H1 (cell line): ENCODE measurements around the gene CD200. TPM values are rescaled to one million over a fixed set of nuclear protein-coding genes. Genes with fewer than 3 reads are reported as not detected.

Experiments
- CTCF ChIA-PET: fragments of 300-600 bp; sonication (Branson Sonifier 250); formaldehyde crosslinking; loops from one replicate; lab custom pipeline; 2021; ENCODE audit not compliant: partially characterized antibody; lab: Charles Lee
- POLR2A ChIA-PET: fragments of 300-600 bp; sonication (Branson Sonifier 250); formaldehyde crosslinking; loops from one replicate; lab custom pipeline; 2021; ENCODE audit warnings: inconsistent platforms; ENCODE audit not compliant: partially characterized antibody; lab: Charles Lee
- DNase-seq, 2 experiments: peaks; one replicate each; pipeline versions ENCODE4 v3.0.0 to v3.0.0-alpha.2; 2010 to 2022; ENCODE audit warnings: low spot score in 2 of 2, low read depth in 1 of 2, mixed read lengths in 1 of 2
- FAIRE-seq: peaks from 2 replicates; lab custom pipeline; 2011; peaks lifted over from hg19 to GRCh38; lab: Jason Lieb, UNC
- H2AFZ ChIP-seq: 2 replicates; pipeline ENCODE4 v1.8.1; 2012; ENCODE audit warnings: low read length, inconsistent platforms
- H2AK5ac ChIP-seq: 2 replicates; pipeline ENCODE4 v1.6.1; 2013; ENCODE audit warnings: low read depth, low read length
- H2BK120ac ChIP-seq: replicated peaks from 2 replicates; pipeline ENCODE3; 2013; ENCODE audit warnings: low read depth, low read length, inconsistent platforms
- H2BK12ac ChIP-seq: 2 replicates; pipeline ENCODE4 v1.6.1; 2013; ENCODE audit warnings: low read depth, low read length
- H2BK15ac ChIP-seq: 2 replicates; pipeline ENCODE4 v1.6.1; 2013; ENCODE audit warnings: low read length
- H2BK20ac ChIP-seq: 2 replicates; pipeline ENCODE4 v1.6.1; 2013; ENCODE audit warnings: low read length
- H2BK5ac ChIP-seq: 2 replicates; pipeline ENCODE4 v1.6.1; 2013; ENCODE audit warnings: low read depth, low read length
- H3K14ac ChIP-seq: 2 replicates; pipeline ENCODE4 v1.6.1; 2013; ENCODE audit warnings: inconsistent platforms; ENCODE audit not compliant: insufficient read length
- H3K18ac ChIP-seq: 2 replicates; pipeline ENCODE4 v1.6.1; 2013; ENCODE audit warnings: low read length; ENCODE audit errors: extremely low read depth
- H3K23ac ChIP-seq: 2 replicates; pipeline ENCODE4 v1.6.1; 2013; ENCODE audit warnings: inconsistent platforms; ENCODE audit not compliant: insufficient read length
- H3K23me2 ChIP-seq: 2 replicates; pipeline ENCODE4 v1.6.1; 2013; ENCODE audit warnings: low read depth, low read length
- H3K27ac ChIP-seq: 2 replicates; pipeline ENCODE4 v1.6.1; 2011; ENCODE audit warnings: low read depth, low read length, inconsistent platforms
- H3K27me3 ChIP-seq, 4 experiments: replicated peaks in 1 of 4; 1 replicate in 1 of 4; 2 replicates in 3 of 4; pipeline versions ENCODE4 v1.6.1 to v1.8.1; 2011 to 2013; ENCODE audit warnings: low read length in 3 of 4, mild to moderate bottlenecking in 3 of 4, inconsistent platforms in 2 of 4, mixed read lengths in 2 of 4, moderate library complexity in 1 of 4; ENCODE audit not compliant: control insufficient read depth in 3 of 4, insufficient read depth in 3 of 4; ENCODE audit errors: extremely low read depth in 1 of 4
- H3K36me3 ChIP-seq, 4 experiments: 2 replicates each; pipeline versions ENCODE4 v1.6.1 to v1.8.1; 2011 to 2013; ENCODE audit warnings: mild to moderate bottlenecking in 4 of 4, low read length in 3 of 4, moderate library complexity in 2 of 4, control low read depth in 1 of 4, inconsistent platforms in 1 of 4; ENCODE audit not compliant: insufficient read depth in 4 of 4, control insufficient read depth in 2 of 4
- H3K4ac ChIP-seq: replicated peaks from 2 replicates; pipeline ENCODE3; 2013; ENCODE audit warnings: low read length, low read depth, mixed read lengths, inconsistent platforms; ENCODE audit not compliant: insufficient read length
- H3K4me1 ChIP-seq, 4 experiments: replicated peaks in 1 of 4; 1 replicate in 1 of 4; 2 replicates in 3 of 4; pipeline versions ENCODE4 v1.6.1 to v1.8.1; 2011 to 2013; ENCODE audit warnings: low read length in 3 of 4, inconsistent platforms in 2 of 4, mixed read lengths in 1 of 4; ENCODE audit not compliant: insufficient read depth in 4 of 4, control insufficient read depth in 3 of 4
- H3K4me2 ChIP-seq, 2 experiments: 2 replicates each; pipeline versions ENCODE4 v1.6.1 to v1.8.1; 2011 to 2013; ENCODE audit warnings: low read depth in 2 of 2, low read length in 2 of 2, control low read depth in 1 of 2, inconsistent platforms in 1 of 2, mild to moderate bottlenecking in 1 of 2; ENCODE audit not compliant: insufficient read depth in 1 of 2
- H3K4me3 ChIP-seq, 4 experiments: fragments of 200-600, 300-600 bp in 1 of 4; sonication (generic), shearing (Covaris generic), sonication (Bioruptor Twin) in 1 of 4; 2 replicates each; pipeline versions ENCODE4 v1.5.1 to v1.8.1; 2011 to 2016; ENCODE audit warnings: low read length in 4 of 4, low read depth in 3 of 4, control low read depth in 2 of 4, inconsistent platforms in 2 of 4, mild to moderate bottlenecking in 2 of 4, mixed read lengths in 1 of 4, moderate library complexity in 1 of 4; ENCODE audit not compliant: insufficient read depth in 2 of 4; ENCODE audit errors: extremely low read depth in 1 of 4
- H3K56ac ChIP-seq: replicated peaks from 2 replicates; pipeline ENCODE3; 2013; ENCODE audit warnings: low read depth, mild to moderate bottlenecking, mixed read lengths, low read length, inconsistent platforms; ENCODE audit not compliant: insufficient read length
- H3K79me1 ChIP-seq: 2 replicates; pipeline ENCODE4 v1.6.1; 2013; ENCODE audit warnings: low read depth, low read length, control low read depth
- H3K79me2 ChIP-seq, 2 experiments: 2 replicates each; pipeline versions ENCODE4 v1.6.1 to v1.8.1; 2012 to 2013; ENCODE audit warnings: low read length in 2 of 2, mild to moderate bottlenecking in 2 of 2, inconsistent platforms in 1 of 2; ENCODE audit not compliant: insufficient read depth in 2 of 2, control insufficient read depth in 1 of 2
- H3K9ac ChIP-seq, 4 experiments: replicated peaks in 1 of 4; 1 replicate in 1 of 4; 2 replicates in 3 of 4; pipeline versions ENCODE4 v1.6.1 to v1.8.1; 2011 to 2013; ENCODE audit warnings: low read depth in 3 of 4, low read length in 3 of 4, control low read depth in 2 of 4, mild to moderate bottlenecking in 2 of 4, moderate library complexity in 2 of 4, inconsistent platforms in 1 of 4; ENCODE audit errors: extremely low read depth in 1 of 4
- H3K9me3 ChIP-seq, 2 experiments: 2 replicates each; pipeline versions ENCODE4 v1.6.1 to v1.8.1; 2012 to 2013; ENCODE audit warnings: mild to moderate bottlenecking in 2 of 2, moderate library complexity in 2 of 2, control low read depth in 1 of 2, inconsistent platforms in 1 of 2, low read depth in 1 of 2, low read length in 1 of 2, mixed read lengths in 1 of 2; ENCODE audit not compliant: insufficient read depth in 2 of 2
- H4K20me1 ChIP-seq, 2 experiments: replicated peaks in 1 of 2; 2 replicates each; pipeline versions ENCODE3 to v1.8.1; 2011 to 2013; ENCODE audit warnings: inconsistent platforms in 2 of 2, low read length in 2 of 2, mild to moderate bottlenecking in 1 of 2; ENCODE audit not compliant: insufficient read depth in 2 of 2, control insufficient read depth in 1 of 2
- H4K5ac ChIP-seq: 2 replicates; pipeline ENCODE4 v1.6.1; 2013; ENCODE audit warnings: low read length, low read depth, mixed read lengths, inconsistent platforms; ENCODE audit not compliant: insufficient read length
- H4K8ac ChIP-seq: 2 replicates; pipeline ENCODE4 v1.8.0; 2013; ENCODE audit warnings: mild to moderate bottlenecking, moderate library complexity, low read length, inconsistent platforms; ENCODE audit not compliant: insufficient read depth; ENCODE audit errors: extremely low read depth
- H4K91ac ChIP-seq: replicated peaks from 2 replicates; pipeline ENCODE3; 2013; ENCODE audit warnings: low read length, mixed read lengths, inconsistent platforms; ENCODE audit not compliant: insufficient read length
- BRCA1 ChIP-seq: IDR thresholded peaks from 2 replicates; pipeline ENCODE4 v1.6.1; 2012; ENCODE audit warnings: low read depth, low read length, improper control_type of control experiment
- GTF2F1 ChIP-seq: IDR thresholded peaks from 2 replicates; pipeline ENCODE4 v1.6.1; 2012; ENCODE audit warnings: low read depth, low read length, improper control_type of control experiment, borderline replicate concordance
- NRF1 ChIP-seq: IDR thresholded peaks from 2 replicates; pipeline ENCODE4 v1.6.1; 2011; ENCODE audit warnings: mild to moderate bottlenecking, low read depth, low read length, improper control_type of control experiment
- RFX5 ChIP-seq: IDR thresholded peaks from 2 replicates; pipeline ENCODE4 v1.6.1; 2011; ENCODE audit warnings: low read depth, low read length, improper control_type of control experiment, borderline replicate concordance
- YY1 ChIP-seq: IDR thresholded peaks from 2 replicates; pipeline ENCODE4 v1.6.1; 2011; ENCODE audit warnings: low read depth, mild to moderate bottlenecking, low read length
- polyA plus RNA-seq, 7 experiments: library from polyadenylated mRNA; depleted of rRNA in 3 of 7; stranded (reverse) in 5 of 7; unstranded in 2 of 7; fragments of >200 nt in 5 of 7; fragments of 200-250 nt in 2 of 7; gene quantifications; 1 replicate in 5 of 7; 2 replicates in 1 of 7; 4 replicates in 1 of 7; pipeline versions ENCODE4 v1.2.1 to v1.2.3, GENCODE V29; 2011 to 2013; ENCODE audit warnings: missing spikeins in 2 of 7, mixed read lengths in 2 of 7
- total RNA-seq: library from RNA; stranded (reverse); fragmentation: NEBNext Ultra II Directional; extraction: Animal tissue kit (Norgen Biotek cat#: 25700); gene quantifications from 2 replicates; pipeline ENCODE4 v1.2.1, GENCODE V29; 2021

CD200 gene
- total and polyA plus RNA-seq, 2 of the 8 experiments (the other 6 are each of a cell fraction or from before 2014, with no cell fraction given) = 45.8 to 50.2 TPM

GRCh38 chr3:112397556-112397955, 64.6 kb downstream of the CD200 start:
- H3K23me2 ChIP-seq = no peaks in the 10 kb centered on the region
- peak overlapping the region; percentile 73 for H3K4ac ChIP-seq
- H3K56ac ChIP-seq = no peak overlapping the region
- no peak overlapping the region for H3K4me3 ChIP-seq
- H3K9ac ChIP-seq = peak overlapping the region in 1 of 4 experiments; percentile 21; a peak in 1 of 7 replicates
- no peak overlapping the region for H4K8ac ChIP-seq
- peak overlapping the region; percentile 99 for H2BK20ac ChIP-seq
- H2AK5ac ChIP-seq = peak overlapping the region; percentile 94
- H3K27me3 ChIP-seq = no peaks in the 10 kb centered on the region
- H4K91ac ChIP-seq = peak overlapping the region; percentile 96
- H3K14ac ChIP-seq = no peak overlapping the region
- peak overlapping the region; percentile 75; the same call in 1 of the 2 replicates for H2BK15ac ChIP-seq
- H3K23ac ChIP-seq = no peak overlapping the region
- POLR2A ChIA-PET = no interaction called here
- peak overlapping the region; percentile 90 for H3K18ac ChIP-seq
- CTCF ChIA-PET = interaction anchor here (1.1 kb wide), 1 partner anchor 259 kb away, joined by 3 read pairs; no protein-coding TSS in a partner anchor
- no peak for DNase-seq
- H3K79me1 ChIP-seq = no peaks in the 10 kb centered on the region
- peak overlapping the region; percentile 96 for H2BK120ac ChIP-seq
- H4K20me1 ChIP-seq = no peaks in the 10 kb centered on the region
- peak overlapping the region; percentile 82 for H2BK12ac ChIP-seq
- peaks cover 0 to 3% (median 0%) of the 10 kb centered on the region in 4 experiments; a peak in 2 of 8 replicates for H3K36me3 ChIP-seq
- peak; percentile 32 for FAIRE-seq
- H4K5ac ChIP-seq = peak overlapping the region; percentile 35
- peaks cover 2 to 7% of the 10 kb centered on the region in 2 experiments; a peak in 3 of 4 replicates for H3K9me3 ChIP-seq
- no peak overlapping the region for H3K4me2 ChIP-seq
- no peaks in the 10 kb centered on the region for H3K79me2 ChIP-seq
- no peak overlapping the region for H3K27ac ChIP-seq
- peaks cover 2 to 20% (median 10%) of the 10 kb centered on the region in 4 experiments; a peak in 6 of 7 replicates for H3K4me1 ChIP-seq
- TF ChIP-seq BRCA1 (no peak), GTF2F1 (no peak), RFX5 (no peak), YY1 (no peak), NRF1 (no peak)
- TF ChIP-seq, all 59 proteins: peak for 0
- peak overlapping the region; percentile 92; the same call in 1 of the 2 replicates for H2BK5ac ChIP-seq
- peak overlapping the region; percentile 11; the same call in 1 of the 2 replicates for H2AFZ ChIP-seq
